Adrenal gland (tissue), 12 donors: ENCODE measurements around the gene TEAD3. TPM values are rescaled to one million over a fixed set of nuclear protein-coding genes. Genes with fewer than 3 reads are reported as not detected.

Experiments used
- DNase-seq, 7 donors: peaks; one replicate each; pipeline ENCODE4 v3.0.0-alpha.2; 2019 to 2020
- H3K27ac ChIP-seq, 5 donors: fragments of 200-600 bp; sonication (generic) in 4 of 5; 1 replicate in 3 of 5; 2 replicates in 2 of 5; pipeline versions ENCODE4 v1.5.1 to v1.8.0; 2016 to 2020; ENCODE audit warnings: mild to moderate bottlenecking in 1 of 5
- H3K27me3 ChIP-seq: fragments of 200-600 bp; 2 replicates; pipeline ENCODE4 v1.8.0; 2021
- H3K36me3 ChIP-seq, 2 donors: fragments of 200-600 bp; replicated peaks in 1 of 2; 1 replicate in 1 of 2; 2 replicates in 1 of 2; pipeline versions ENCODE4 v1.5.1 to v1.8.0; 2018 to 2022
- H3K4me1 ChIP-seq, 2 donors: fragments of 200-600 bp; replicated peaks in 1 of 2; 1 replicate in 1 of 2; 2 replicates in 1 of 2; pipeline versions ENCODE4 v1.5.1 to v1.8.0; 2018 to 2021
- H3K4me3 ChIP-seq, 4 donors: fragments of 200-600 bp; sonication (generic) in 3 of 4; one replicate each; pipeline ENCODE4 v1.5.1; 2016 to 2018
- H3K9me3 ChIP-seq, 3 donors: fragments of 200-600 bp; sonication (generic) in 1 of 3; replicated peaks in 1 of 3; 1 replicate in 2 of 3; 2 replicates in 1 of 3; pipeline versions ENCODE4 v1.5.1 to v1.8.0; 2016 to 2021
- POLR2A ChIP-seq, 2 donors: fragments of 450-650 bp; IDR thresholded peaks; one replicate each; pipeline ENCODE4 v1.6.1; 2017; ENCODE audit warnings: antibody characterized with exemption in 2 of 2, mild to moderate bottlenecking in 2 of 2, moderate library complexity in 1 of 2
- WGBS, 4 donors: extraction: QIAGEN DNeasy Blood & Tissue Kit in 2 of 4; methylation state at CpG; one replicate each; pipeline versions ENCODE4 v1.1.5 to v1.1.7; 2013 to 2017; 5-methylcytosine and 5-hydroxymethylcytosine counted together
- intact Hi-C, 2 donors: fragments of 100-400 bp; cut with DNase I; formaldehyde crosslinking; loops; one replicate each; pipeline versions ENCODE4 v1.14.1 to v1.15.0; 2022 to 2023
- microRNA-seq, 3 donors: library from miRNA; unstranded; fragments of <30 nt; microRNA quantifications; one replicate each; pipeline ENCODE4, GENCODE V29; 2017 to 2020
- polyA plus RNA-seq, 3 donors: library from polyadenylated mRNA; stranded (reverse); fragments of 200-250 nt in 2 of 3; fragments of 350-450 nt in 1 of 3; fragmentation: Illumina TruSeq in 1 of 3; extraction: RNeasy Lipid Tissue Mini Kit (QIAGEN cat#74804) in 1 of 3; gene quantifications; one replicate each; pipeline ENCODE4 v1.2.3, GENCODE V29; 2013 to 2014
- small RNA-seq, 2 donors: library from RNA; depleted of rRNA; stranded (forward); fragments of <200 nt; gene quantifications; one replicate each; pipeline ENCODE3, GENCODE V24; 2016
- total RNA-seq, 9 donors: library from RNA; depleted of rRNA in 4 of 9; stranded (reverse); fragments of >200 nt in 4 of 9; fragments of 120-200 nt in 1 of 9; fragmentation: NEBNext Ultra II Directional in 1 of 9; extraction: Animal tissue kit (Norgen Biotek cat#: 25700) in 1 of 9; gene quantifications; one replicate each; pipeline versions ENCODE4 v1.1.0 to v1.2.4, GENCODE V29; 2013 to 2023
- TF ChIP-seq, protein P1 (sequence below), 6 experiments: fragments of 450-650 bp in 4 of 6; fragments of 200-600 bp in 2 of 6; sonication (generic) in 1 of 6; IDR thresholded peaks; 1 replicate in 5 of 6; 2 replicates in 1 of 6; pipeline versions ENCODE4 v1.5.1 to v1.8.0; 2016 to 2021; ENCODE audit warnings: antibody characterized with exemption in 6 of 6, mild to moderate bottlenecking in 2 of 6, moderate library complexity in 1 of 6
- donor health status: healthy with polysubstance abuse.
- donor health status: Bipolar disorder and iron deficiency.
- donor health status: DM: yes; HTN: yes; CAD: no.
- donor health status: DM: no; HTN: no; CAD: no.
- donor health status: DM: no; HTN: no; CAD: no.
- donor health status: DM: yes; HTN: yes; CAD: no.

Gene TEAD3
- total and polyA plus RNA-seq, 12 donors: 1.4 to 15.5 (median 8.7) TPM

- Histone ChIP-seq H3K9me3 (peaks cover 0 to 6% (median 0%) of the 10 kb centered on the region in 3 donors), H3K4me3 (no peak overlapping the region), H3K27me3 (no peaks in the 10 kb centered on the region), H3K36me3 (peaks cover 0 to 48% of the 10 kb centered on the region in 2 donors), H3K27ac (no peak overlapping the region), H3K4me1 (peaks cover 0 to 3% of the 10 kb centered on the region in 2 donors)
- peak in 1 of 7 donors; percentile 12 for DNase-seq
- TF ChIP-seq, protein P1, sequence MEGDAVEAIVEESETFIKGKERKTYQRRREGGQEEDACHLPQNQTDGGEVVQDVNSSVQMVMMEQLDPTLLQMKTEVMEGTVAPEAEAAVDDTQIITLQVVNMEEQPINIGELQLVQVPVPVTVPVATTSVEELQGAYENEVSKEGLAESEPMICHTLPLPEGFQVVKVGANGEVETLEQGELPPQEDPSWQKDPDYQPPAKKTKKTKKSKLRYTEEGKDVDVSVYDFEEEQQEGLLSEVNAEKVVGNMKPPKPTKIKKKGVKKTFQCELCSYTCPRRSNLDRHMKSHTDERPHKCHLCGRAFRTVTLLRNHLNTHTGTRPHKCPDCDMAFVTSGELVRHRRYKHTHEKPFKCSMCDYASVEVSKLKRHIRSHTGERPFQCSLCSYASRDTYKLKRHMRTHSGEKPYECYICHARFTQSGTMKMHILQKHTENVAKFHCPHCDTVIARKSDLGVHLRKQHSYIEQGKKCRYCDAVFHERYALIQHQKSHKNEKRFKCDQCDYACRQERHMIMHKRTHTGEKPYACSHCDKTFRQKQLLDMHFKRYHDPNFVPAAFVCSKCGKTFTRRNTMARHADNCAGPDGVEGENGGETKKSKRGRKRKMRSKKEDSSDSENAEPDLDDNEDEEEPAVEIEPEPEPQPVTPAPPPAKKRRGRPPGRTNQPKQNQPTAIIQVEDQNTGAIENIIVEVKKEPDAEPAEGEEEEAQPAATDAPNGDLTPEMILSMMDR (IDR thresholded peaks at IDR 0.05): no peak
- no peak for TF ChIP-seq POLR2A (IDR thresholded peaks at IDR 0.05)
- WGBS, 4 donors: 70 to 74% (median 73%) methylated on average over 8 of the region's 8 CpGs
- intact Hi-C loops: no loop called here
Observed at GRCh38 chr6:35426074-35426473, 70.8 kb downstream of the TEAD3 start.

GRCh38 chr6:35425284-35425683, 71.6 kb downstream of the TEAD3 start:
- H3K9me3 ChIP-seq: peaks cover 0 to 6% (median 0%) of the 10 kb centered on the region in 3 donors
- intact Hi-C loops: no loop called here
- 75 to 87% (median 80%) methylated on average over 3 of the region's 3 CpGs for WGBS, 4 donors
- H3K27ac ChIP-seq: no peak overlapping the region
- TF ChIP-seq POLR2A (IDR thresholded peaks at IDR 0.05): no peak
- TF ChIP-seq, protein P1 (IDR thresholded peaks at IDR 0.05): no peak
- no peaks in the 10 kb centered on the region for H3K27me3 ChIP-seq
- no peak for DNase-seq
- peaks cover 0 to 48% of the 10 kb centered on the region in 2 donors for H3K36me3 ChIP-seq
- peaks cover 0 to 3% of the 10 kb centered on the region in 2 donors for H3K4me1 ChIP-seq
- H3K4me3 ChIP-seq: no peak overlapping the region

Small RNA genes lying within 50 kb of the gene (microRNA-seq; reads per million reads assigned to microRNA genes)
- gene MIR7111: 0 to 0.57 (median 0.45) reads per million in 3 donors

Small RNA genes lying within 50 kb of the gene (small RNA-seq; reads per million reads assigned to genes)
- 0 reads per million in 2 donors for gene MIR7111

Other genes starting within 250 kb of the TEAD3 start
- 10 to 100 TPM; 26.1 to 74.0 (median 45.1) TPM for gene ZNF76, start 237.3 kb downstream of the TEAD3 start, total RNA-seq
- gene ZNF76, start 237.3 kb downstream of the TEAD3 start, polyA plus RNA-seq: 100 to 1,000 TPM in 2 of 3 donors, 10 to 100 TPM in 1; 25.3 to 185 (median 100) TPM
- 10 to 100 TPM in 1 of 9 donors, 1 to 10 TPM in 8; 2.3 to 11.5 (median 5.5) TPM for gene DEF6, start 199.3 kb downstream of the TEAD3 start, total RNA-seq
- gene DEF6, start 199.3 kb downstream of the TEAD3 start, polyA plus RNA-seq: 10 to 100 TPM in 2 of 3 donors, 1 to 10 TPM in 1; 1.6 to 26.1 (median 21.3) TPM
- 10 to 100 TPM in 8 of 9 donors, 1 to 10 TPM in 1; 6.0 to 32.9 (median 20.0) TPM for gene PPARD, start 154.5 kb downstream of the TEAD3 start, total RNA-seq
- 10 to 100 TPM; 15.3 to 39.8 (median 29.5) TPM for gene PPARD, start 154.5 kb downstream of the TEAD3 start, polyA plus RNA-seq
- 1 to 10 TPM; 1.0 to 5.3 (median 2.3) TPM for gene FANCE, start 44.7 kb downstream of the TEAD3 start, total RNA-seq
- gene FANCE, start 44.7 kb downstream of the TEAD3 start, polyA plus RNA-seq: 1 to 10 TPM; 1.4 to 2.7 (median 1.7) TPM
- gene RPL10A, start 28.7 kb downstream of the TEAD3 start, total RNA-seq: 1,000 to 10,000 TPM in 6 of 9 donors, 100 to 1,000 TPM in 3; 680 to 1,613 (median 1,272) TPM
- 1,000 to 10,000 TPM in 1 of 3 donors, 100 to 1,000 TPM in 2; 733 to 1,132 (median 750) TPM for gene RPL10A, start 28.7 kb downstream of the TEAD3 start, polyA plus RNA-seq
- under 1 TPM in 1 of 9 donors, not detected in 8; 0.06 TPM for gene TULP1, start 15.8 kb upstream of the TEAD3 start, total RNA-seq
- under 1 TPM in 2 of 3 donors, not detected in 1; 0.07 to 0.80 TPM for gene TULP1, start 15.8 kb upstream of the TEAD3 start, polyA plus RNA-seq
- gene FKBP5, start 191.8 kb upstream of the TEAD3 start, total RNA-seq: 100 to 1,000 TPM in 7 of 9 donors, 10 to 100 TPM in 2; 19.7 to 234 (median 120) TPM
- 100 to 1,000 TPM in 1 of 3 donors, 10 to 100 TPM in 2; 23.8 to 163 (median 65.7) TPM for gene FKBP5, start 191.8 kb upstream of the TEAD3 start, polyA plus RNA-seq
- gene ARMC12, start 240.0 kb upstream of the TEAD3 start, total RNA-seq: 10 to 100 TPM in 1 of 9 donors, 1 to 10 TPM in 4, under 1 TPM in 3, not detected in 1; 0.29 to 44.7 (median 1.1) TPM
- gene ARMC12, start 240.0 kb upstream of the TEAD3 start, polyA plus RNA-seq: 1 to 10 TPM in 2 of 3 donors, under 1 TPM in 1; 0.81 to 6.9 (median 6.8) TPM